AG10803 (cell line): Measurements from ENCODE around the gene CCNY.

ENCODE experiments used
- DNase-seq: peaks from one replicate; pipeline ENCODE4 v3.0.0; 2010; ENCODE audit warnings: low read depth
- H3K4me3 ChIP-seq: 2 replicates; pipeline ENCODE4 v1.5.1; 2011; ENCODE audit warnings: mild to moderate bottlenecking, low read length, control low read depth
- CTCF ChIP-seq: conservative IDR thresholded peaks from 2 replicates; pipeline ENCODE4 v1.5.1; 2011; ENCODE audit warnings: mild to moderate bottlenecking, low read length, control low read depth, inconsistent platforms

Gene CCNY

GRCh38 chr10:35365994-35366393 is 29.7 kb downstream of the CCNY start:
- H3K4me3 ChIP-seq: no peak overlapping the region
- no peak for DNase-seq
- no peak for TF ChIP-seq CTCF

DNA sequence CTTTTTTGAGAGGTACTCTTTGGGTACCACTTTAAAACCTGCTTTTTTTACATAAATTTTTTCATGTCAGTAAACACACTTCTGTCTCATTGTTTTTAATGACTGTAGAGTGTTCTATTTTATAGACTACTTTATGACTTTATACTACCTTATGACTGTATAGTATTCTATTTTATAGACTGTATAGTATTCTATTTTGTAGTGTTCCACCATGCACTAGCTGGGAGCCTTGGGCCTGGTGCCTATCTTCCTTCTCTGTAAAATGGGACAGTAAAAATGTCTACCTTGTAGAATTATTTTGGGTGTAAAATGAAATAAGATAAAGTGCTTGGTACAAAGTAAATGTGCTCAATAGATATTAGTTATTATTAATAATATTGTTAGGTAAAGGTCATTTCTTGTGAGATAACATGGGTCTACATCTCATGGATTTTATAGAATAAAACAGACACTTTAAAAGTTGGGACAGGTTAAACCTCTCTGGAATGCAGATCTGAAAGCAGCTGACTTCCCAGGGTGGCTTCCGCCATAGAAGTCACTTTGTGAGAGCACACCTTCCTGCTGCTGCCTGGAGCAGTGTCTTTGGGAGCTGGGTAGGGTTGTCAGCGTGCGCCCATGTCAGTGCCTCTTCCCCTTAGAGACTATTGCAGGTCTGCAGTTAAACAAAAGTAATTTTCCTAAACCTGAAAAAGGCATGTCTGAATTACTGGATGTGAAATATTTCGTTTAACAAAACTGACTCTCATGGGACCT is 31.0 kb downstream of the CCNY start:
- DNase-seq: no peak
- H3K4me3 ChIP-seq: no peak overlapping the region
- TF ChIP-seq CTCF: no peak

DNA sequence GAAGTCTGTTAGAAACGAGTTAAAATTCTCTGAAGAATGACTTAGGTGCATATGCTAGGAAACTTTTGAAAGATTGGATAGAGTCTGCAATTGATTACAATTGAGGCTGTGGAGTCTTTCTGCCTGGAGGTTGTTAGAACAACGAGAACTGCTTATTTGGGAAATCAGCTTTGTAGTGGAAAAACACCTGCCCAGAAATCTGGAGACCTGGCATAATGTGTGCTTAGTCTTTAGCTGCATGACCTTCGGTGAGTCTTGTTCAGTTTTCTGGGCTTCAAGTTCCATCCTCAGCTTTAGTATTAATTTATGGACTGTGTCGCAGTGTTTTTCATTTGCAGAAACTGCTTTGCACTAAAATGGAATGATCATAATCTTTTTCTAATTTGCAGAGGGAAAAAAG is 31.7 kb downstream of the CCNY start:
- H3K4me3 ChIP-seq: no peak overlapping the region
- TF ChIP-seq CTCF: no peak
- DNase-seq: no peak

GRCh38 chr10:35368485-35369048 is 32.3 kb downstream of the CCNY start:
- no peak overlapping the region for H3K4me3 ChIP-seq
- no peak for TF ChIP-seq CTCF
- DNase-seq: no peak

GRCh38 chr10:35369049-35369611 is 32.8 kb downstream of the CCNY start:
- no peak for TF ChIP-seq CTCF
- peak; percentile 74 for DNase-seq
- H3K4me3 ChIP-seq: no peak overlapping the region

DNA sequence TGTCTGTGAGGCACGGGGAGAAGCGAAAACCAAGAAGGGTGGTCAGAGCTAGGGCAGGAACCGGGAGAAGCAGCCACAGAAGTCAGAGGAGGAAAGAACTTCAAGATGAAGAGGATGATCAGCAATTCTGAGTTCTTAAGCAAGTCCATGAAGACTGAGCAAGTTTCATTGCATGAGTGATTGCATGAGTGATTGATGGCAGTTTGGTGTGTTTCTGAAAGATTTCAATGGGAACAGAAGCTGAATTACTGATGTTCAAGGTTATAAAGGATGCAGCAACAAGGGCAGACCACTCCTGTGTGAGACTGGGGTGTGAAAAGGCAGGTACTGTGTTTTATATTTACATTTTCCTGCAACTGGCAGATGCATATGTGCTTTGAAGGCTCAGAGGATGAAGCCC is 35.4 kb downstream of the CCNY start:
- no peak overlapping the region for H3K4me3 ChIP-seq
- DNase-seq: no peak
- TF ChIP-seq CTCF: no peak

- DNase-seq: peak; percentile 60
- no peak for TF ChIP-seq CTCF
- H3K4me3 ChIP-seq: no peak overlapping the region
These were observed 36.0 kb downstream of the CCNY start for GRCh38 chr10:35372329-35372728.
